SK-N-SH (cell line): ENCODE results near the gene DENND2A. TPM values are rescaled to one million over a fixed set of nuclear protein-coding genes. Genes with fewer than 3 reads are reported as not detected.

Source experiments
- CTCF ChIA-PET: fragments of 300-600, 350-600 bp; formaldehyde crosslinking; extraction: SDS; loops from one replicate; lab custom pipeline; 2021; lab: Yijun Ruan, JAX
- POLR2A ChIA-PET: fragments of 350-600 bp; sonication (Branson Sonifier 250); formaldehyde crosslinking; extraction: SDS; loops from one replicate; lab custom pipeline; 2020; ENCODE audit warnings: antibody characterized with exemption, inconsistent platforms; lab: Yijun Ruan, JAX
- DNase-seq: peaks from one replicate; pipeline ENCODE4 v3.0.0; 2012
- H2AFZ ChIP-seq: fragments of 200-600 bp; sonication (generic); 2 replicates; pipeline ENCODE4 v1.8.1; 2016; ENCODE audit warnings: antibody characterized with exemption, mild to moderate bottlenecking, low read depth
- H3F3A ChIP-seq: fragments of 200-600 bp; sonication (generic); replicated peaks from 2 replicates; pipeline ENCODE3; 2016; ENCODE audit warnings: antibody characterized with exemption, mild to moderate bottlenecking; ENCODE audit not compliant: insufficient read depth
- H3K27ac ChIP-seq, 2 experiments: fragments of 200-500 bp in 1 of 2; fragments of 200-600 bp in 1 of 2; sonication (Bioruptor generic) in 1 of 2; sonication (generic), shearing (Covaris generic) in 1 of 2; 2 replicates each; pipeline versions ENCODE4 v1.5.1 to v1.6.1; 2014 to 2016; ENCODE audit warnings: low read depth in 2 of 2, inconsistent platforms in 1 of 2, low read length in 1 of 2, mild to moderate bottlenecking in 1 of 2, mixed read lengths in 1 of 2
- H3K27me3 ChIP-seq: fragments of 200-600 bp; sonication (generic), shearing (Covaris generic); 2 replicates; pipeline ENCODE4 v1.6.1; 2016; ENCODE audit warnings: mixed run types; ENCODE audit not compliant: insufficient read depth
- H3K36me3 ChIP-seq, 2 experiments: fragments of 200-500 bp in 1 of 2; fragments of 200-600 bp in 1 of 2; sonication (Bioruptor generic) in 1 of 2; sonication (generic) in 1 of 2; replicated peaks in 1 of 2; 2 replicates each; pipeline versions ENCODE3 to v1.5.1; 2014 to 2016; ENCODE audit warnings: low read length in 1 of 2, mild to moderate bottlenecking in 1 of 2; ENCODE audit not compliant: insufficient read depth in 2 of 2, control insufficient read depth in 1 of 2
- H3K4me1 ChIP-seq, 2 experiments: fragments of 200-500 bp in 1 of 2; fragments of 200-600 bp in 1 of 2; sonication (Bioruptor generic) in 1 of 2; sonication (generic), shearing (Covaris generic) in 1 of 2; 2 replicates each; pipeline versions ENCODE4 v1.5.1 to v1.6.1; 2014 to 2016; ENCODE audit warnings: low read depth in 1 of 2, low read length in 1 of 2, mixed run types in 1 of 2; ENCODE audit not compliant: insufficient read depth in 2 of 2, control insufficient read depth in 1 of 2
- H3K4me2 ChIP-seq: fragments of 200-600 bp; sonication (generic), shearing (Covaris generic); 2 replicates; pipeline ENCODE4 v1.6.1; 2017; ENCODE audit warnings: mixed run types
- H3K4me3 ChIP-seq, 2 experiments: fragments of 200-500 bp in 1 of 2; fragments of 200-600 bp in 1 of 2; sonication (Bioruptor generic) in 1 of 2; sonication (generic), shearing (Covaris generic) in 1 of 2; 2 replicates each; pipeline versions ENCODE4 v1.5.1 to v1.8.1; 2014 to 2016; ENCODE audit warnings: low read depth in 2 of 2, inconsistent platforms in 1 of 2, low read length in 1 of 2, mild to moderate bottlenecking in 1 of 2, mixed read lengths in 1 of 2, moderate library complexity in 1 of 2
- H3K79me2 ChIP-seq: fragments of 200-600 bp; sonication (generic); 2 replicates; pipeline ENCODE4 v1.8.1; 2017; ENCODE audit warnings: mild to moderate bottlenecking; ENCODE audit not compliant: insufficient read depth
- H3K9ac ChIP-seq: fragments of 200-600 bp; sonication (generic); 2 replicates; pipeline ENCODE4 v1.6.1; 2017; ENCODE audit warnings: mixed run types
- H3K9me2 ChIP-seq: fragments of 200-600 bp; sonication (generic); 2 replicates; pipeline ENCODE4 v1.6.1; 2017; ENCODE audit warnings: mixed run types
- H3K9me3 ChIP-seq: fragments of 200-600 bp; sonication (generic); 2 replicates; pipeline ENCODE4 v1.6.1; 2017; ENCODE audit warnings: mixed run types, mild to moderate bottlenecking, moderate library complexity
- H4K20me1 ChIP-seq: fragments of 200-600 bp; sonication (generic); 2 replicates; pipeline ENCODE4 v1.6.1; 2017; ENCODE audit warnings: mild to moderate bottlenecking, mixed run types; ENCODE audit not compliant: insufficient read depth
- CHD2 ChIP-seq: fragments of 150-350 bp; IDR thresholded peaks from 2 replicates; pipeline ENCODE4 v1.6.1; 2018; ENCODE audit warnings: low read length; ENCODE audit not compliant: partially characterized antibody
- ELF1 ChIP-seq: IDR thresholded peaks from 2 replicates; pipeline ENCODE4 v1.4.0; 2012
- EZH2phosphoT487 ChIP-seq: fragments of 200-600 bp; sonication (generic); IDR thresholded peaks from 2 replicates; pipeline ENCODE4 v1.6.1; 2017; ENCODE audit warnings: low read depth, mixed run types, mild to moderate bottlenecking, antibody characterized with exemption, moderate library complexity, borderline replicate concordance
- FOSL2 ChIP-seq: IDR thresholded peaks from 2 replicates; pipeline ENCODE4 v1.4.0; 2012; ENCODE audit warnings: low read depth, mild to moderate bottlenecking, moderate library complexity, borderline replicate concordance
- FOXM1 ChIP-seq: IDR thresholded peaks from 2 replicates; pipeline ENCODE4 v1.4.0; 2012; ENCODE audit warnings: low read depth, mild to moderate bottlenecking
- GATA2 ChIP-seq: sonication (generic); formaldehyde crosslinking; IDR thresholded peaks from 2 replicates; pipeline ENCODE4 v1.5.0; 2020; ENCODE audit warnings: mild to moderate bottlenecking, missing genetic modification reagents
- IRF3 ChIP-seq: fragments of 150-350 bp; IDR thresholded peaks from 2 replicates; pipeline ENCODE4 v1.6.1; 2016; ENCODE audit warnings: mild to moderate bottlenecking, low read depth, low read length
- MAX ChIP-seq: IDR thresholded peaks from 2 replicates; pipeline ENCODE4 v1.4.0; 2012; ENCODE audit warnings: low read depth
- MEF2A ChIP-seq: IDR thresholded peaks from 2 replicates; pipeline ENCODE4 v1.4.0; 2012; ENCODE audit warnings: low read depth, borderline replicate concordance
- POLR2AphosphoS5 ChIP-seq: IDR thresholded peaks from 2 replicates; pipeline ENCODE4 v1.6.1; 2012; ENCODE audit warnings: low read depth, low read length
- RCOR1 ChIP-seq: fragments of 150-350 bp; IDR thresholded peaks from 2 replicates; pipeline ENCODE4 v1.6.1; 2017; ENCODE audit warnings: antibody characterized with exemption, low read length
- RFX5 ChIP-seq: IDR thresholded peaks from 2 replicates; pipeline ENCODE4 v1.6.1; 2012; ENCODE audit warnings: mild to moderate bottlenecking, improper control_type of control experiment, low read length
- RXRA ChIP-seq: IDR thresholded peaks from 2 replicates; pipeline ENCODE4 v1.4.0; 2012; ENCODE audit warnings: low read depth, mild to moderate bottlenecking, borderline replicate concordance
- SMC3 ChIP-seq: IDR thresholded peaks from 2 replicates; pipeline ENCODE4 v1.6.1; 2012; ENCODE audit warnings: low read depth, low read length, improper control_type of control experiment
- TAF1 ChIP-seq: IDR thresholded peaks from 2 replicates; pipeline ENCODE4 v1.6.1; 2012; ENCODE audit warnings: low read depth, mild to moderate bottlenecking, low read length, moderate library complexity, borderline replicate concordance
- ZBTB33 ChIP-seq: IDR thresholded peaks from 2 replicates; pipeline ENCODE4 v1.4.0; 2012; ENCODE audit warnings: low read depth, borderline replicate concordance
- WGBS: methylation state at CpG from one replicate; pipeline ENCODE4 v1.1.6; 2017; ENCODE audit warnings: low lambda C conversion rate; 5-methylcytosine and 5-hydroxymethylcytosine counted together
- polyA plus RNA-seq, 3 experiments: library from polyadenylated mRNA; depleted of rRNA; stranded (reverse); fragments of >200 nt; gene quantifications; 2 replicates each; pipeline ENCODE4 v1.2.3, GENCODE V29; 2012

The DENND2A gene
- polyA plus RNA-seq, 1 of the 3 experiments (the other 2 are of a cell fraction), result 3.5 TPM

GRCh38 chr7:140609646-140610045 lies 31.0 kb downstream of the DENND2A start:
- no peak for DNase-seq
- Histone ChIP-seq H3F3A (no peaks in the 10 kb centered on the region), H4K20me1 (no peaks in the 10 kb centered on the region), H2AFZ (no peak overlapping the region), H3K9me2 (no peaks in the 10 kb centered on the region), H3K9me3 (no peaks in the 10 kb centered on the region), H3K4me2 (no peak overlapping the region), H3K9ac (no peak overlapping the region), H3K4me3 (no peak overlapping the region), H3K79me2 (no peaks in the 10 kb centered on the region), H3K27me3 (no peaks in the 10 kb centered on the region), H3K4me1 (peaks cover 0 to 14% of the 10 kb centered on the region in 2 experiments; a peak in 1 of 4 replicates), H3K27ac (no peak overlapping the region), H3K36me3 (no peaks in the 10 kb centered on the region)
- 93% methylated on average over 2 of the region's 2 CpGs for WGBS
- POLR2A ChIA-PET, result interaction anchor here (0.7 kb wide), 1 partner anchor 597 kb away, joined by 4 read pairs; no protein-coding TSS in a partner anchor
- no peak for TF ChIP-seq ELF1
- no peak for TF ChIP-seq MAX
- no peak for TF ChIP-seq IRF3
- no peak for TF ChIP-seq EZH2phosphoT487
- no peak for TF ChIP-seq POLR2AphosphoS5
- no peak for TF ChIP-seq FOSL2
- TF ChIP-seq SMC3, result no peak
- TF ChIP-seq TAF1, result no peak
- no peak for TF ChIP-seq RCOR1
- TF ChIP-seq FOXM1, result no peak
- no peak for TF ChIP-seq GATA2 (CRISPR knock-in tag)
- no peak for TF ChIP-seq ZBTB33
- no peak for TF ChIP-seq RXRA
- no peak for TF ChIP-seq MEF2A
- no peak for TF ChIP-seq RFX5
- TF ChIP-seq CHD2, result no peak
- CTCF ChIA-PET, result interaction anchor here (1.3 to 1.8 kb wide), 3 partner anchors 13 to 38 kb away, joined by 3 to 4 read pairs (median 3); no protein-coding TSS in a partner anchor
